ENCODE data around the gene RHBDF2. TPM values are rescaled to one million over a fixed set of nuclear protein-coding genes. Genes with fewer than 3 reads are reported as not detected.

Gene RHBDF2
- total and polyA plus RNA-seq, 2 donors (not counting 3 experiments of a cell fraction or from before 2014, with no cell fraction given), result 25.5 to 38.5 TPM

GRCh38 chr17:76471498-76472257 is 29.5 kb downstream of the RHBDF2 start:
- Histone ChIP-seq H2AFZ (ENCODE audit: low read depth, low read length) (no peak overlapping the region), H4K20me1 (replicated peaks; ENCODE audit: control insufficient read depth, extremely low read depth, insufficient read depth, low read length) (no peaks in the 10 kb centered on the region), H3K79me2 (ENCODE audit: control insufficient read depth, insufficient read depth, low read length) (no peaks in the 10 kb centered on the region), H3K27ac (ENCODE audit: insufficient read depth, low read depth, low read length) (no peak overlapping the region), H3K36me3 (ENCODE audit: control insufficient read depth in 2 of 2, extremely low read depth in 1 of 2, insufficient read depth in 2 of 2, low read length in 2 of 2) (peaks cover 0 to 11% of the 10 kb centered on the region in 2 experiments), H3K4me1 (ENCODE audit: control insufficient read depth, extremely low read depth, insufficient read depth, low read length) (no peaks in the 10 kb centered on the region), H3K4me3 (replicated peaks in 1 of 3; ENCODE audit: insufficient read depth in 1 of 3, low read depth in 1 of 3, low read length in 3 of 3) (no peak overlapping the region), H3K9me1 (replicated peaks; ENCODE audit: control insufficient read depth, extremely low read depth, insufficient read depth, low read length) (no peaks in the 10 kb centered on the region), H3K9me3 (replicated peaks; ENCODE audit: control insufficient read depth, insufficient read depth, low read length) (no peaks in the 10 kb centered on the region), H3K27me3 (ENCODE audit: control insufficient read depth in 2 of 2, insufficient read depth in 2 of 2, low read length in 2 of 2) (no peaks in the 10 kb centered on the region), H3K4me2 (ENCODE audit: insufficient read depth, low read length) (no peak overlapping the region), H3K9ac (replicated peaks; ENCODE audit: extremely low read depth, insufficient read depth, low read length) (no peak overlapping the region)
- DNase-seq (ENCODE audit: low read depth, low spot score) (no peak), FAIRE-seq (no peak)
- BruUV-seq (replicated peaks), result no TSS peak
- ChIA-PET CTCF (interaction anchor here (0.7 to 0.8 kb wide), 2 partner anchors 28 to 32 kb away, joined by 3 read pairs; no protein-coding TSS in a partner anchor), POLR2A (no interaction called here)
- TF ChIP-seq POLR2AphosphoS5 (IDR thresholded peaks at IDR 0.05; ENCODE audit: insufficient read depth, low read depth, low read length), result no peak
- TF ChIP-seq MAX (IDR thresholded peaks at IDR 0.05; ENCODE audit: insufficient read depth, insufficient read length), result no peak
- TF ChIP-seq FOS (IDR thresholded peaks at IDR 0.05; ENCODE audit: borderline replicate concordance, insufficient read depth, low read length), result no peak
- TF ChIP-seq CTCF (IDR thresholded peaks at IDR 0.05; ENCODE audit: extremely low read depth in 1 of 2, insufficient read depth in 1 of 2, low read depth in 1 of 2, low read length in 2 of 2), result no peak
- no peak for TF ChIP-seq EZH2 (IDR thresholded peaks at IDR 0.05; ENCODE audit: borderline replicate concordance, low read depth, low read length, severe bottlenecking)
- no peak for TF ChIP-seq POLR2A (IDR thresholded peaks at IDR 0.05; ENCODE audit: low read depth, low read length)
- dilution Hi-C loops (cut with MboI; ENCODE audit: extremely low pct_ligation_motif_present, low sequenced_read_pairs) (no loop called here), intact Hi-C loops (cut with micrococcal nuclease) (no loop called here)
